CD4-positive, alpha-beta memory T cell (primary cell): ENCODE results near the gene TP63. TPM values are rescaled to one million over a fixed set of nuclear protein-coding genes. Genes with fewer than 3 reads are reported as not detected.

Experiments
- CTCF ChIA-PET: fragments of 350-600 bp; sonication (Branson Sonifier 250); formaldehyde crosslinking; loops from one replicate; lab custom pipeline; 2021; ENCODE audit warnings: inconsistent platforms; ENCODE audit not compliant: partially characterized antibody; lab: Charles Lee
- POLR2A ChIA-PET: fragments of 350-600 bp; sonication (Branson Sonifier 250); formaldehyde crosslinking; loops from one replicate; lab custom pipeline; 2021; ENCODE audit not compliant: partially characterized antibody; lab: Charles Lee
- DNase-seq, 5 donors: peaks; one replicate each; pipeline versions ENCODE4 v3.0.0 to v3.0.0-alpha.2; 2020 to 2022; ENCODE audit warnings: mixed read lengths in 1 of 5
- H3K27ac ChIP-seq: one replicate; pipeline ENCODE4 v1.7.0; 2013; ENCODE audit warnings: low read depth, low read length
- H3K27me3 ChIP-seq: 2 replicates; pipeline ENCODE4 v1.7.0; 2013; ENCODE audit warnings: mild to moderate bottlenecking, low read length, moderate library complexity; ENCODE audit not compliant: insufficient read depth
- H3K36me3 ChIP-seq: 2 replicates; pipeline ENCODE4 v1.7.0; 2013; ENCODE audit warnings: mild to moderate bottlenecking, low read length, moderate library complexity; ENCODE audit not compliant: insufficient read depth
- H3K4me1 ChIP-seq: 2 replicates; pipeline ENCODE4 v1.7.0; 2013; ENCODE audit warnings: mild to moderate bottlenecking, low read length, moderate library complexity; ENCODE audit not compliant: insufficient read depth
- H3K4me3 ChIP-seq, 2 donors: one replicate each; pipeline ENCODE4 v1.7.0; 2013; ENCODE audit warnings: low read length in 2 of 2, mild to moderate bottlenecking in 1 of 2
- H3K9me3 ChIP-seq, 2 donors: one replicate each; pipeline ENCODE4 v1.7.0; 2013; ENCODE audit warnings: low read length in 2 of 2, control low read depth in 1 of 2; ENCODE audit not compliant: control insufficient read depth in 1 of 2
- H3K27ac Mint-ChIP-seq, 7 donors: one replicate each; pipeline ENCODE4 v1.8.0; 2020 to 2021; ENCODE audit warnings: mixed read lengths in 7 of 7, mild to moderate bottlenecking in 6 of 7, inconsistent platforms in 3 of 7, moderate library complexity in 3 of 7
- H3K27me3 Mint-ChIP-seq, 2 donors: one replicate each; pipeline ENCODE4 v1.8.0; 2020 to 2021; ENCODE audit warnings: mixed read lengths in 2 of 2
- H3K36me3 Mint-ChIP-seq, 2 donors: one replicate each; pipeline ENCODE4 v1.8.0; 2020 to 2021; ENCODE audit warnings: mixed read lengths in 2 of 2, inconsistent platforms in 1 of 2, mild to moderate bottlenecking in 1 of 2
- H3K4me1 Mint-ChIP-seq, 4 donors: one replicate each; pipeline ENCODE4 v1.8.0; 2020 to 2021; ENCODE audit warnings: mixed read lengths in 4 of 4, mild to moderate bottlenecking in 1 of 4
- H3K4me3 Mint-ChIP-seq, 8 donors: one replicate each; pipeline ENCODE4 v1.8.0; 2020 to 2021; ENCODE audit warnings: mixed read lengths in 8 of 8, mild to moderate bottlenecking in 7 of 8, moderate library complexity in 6 of 8, inconsistent platforms in 3 of 8
- H3K9me3 Mint-ChIP-seq, 8 donors: one replicate each; pipeline ENCODE4 v1.8.0; 2020 to 2021; ENCODE audit warnings: mixed read lengths in 8 of 8, mild to moderate bottlenecking in 5 of 8, inconsistent platforms in 3 of 8, moderate library complexity in 1 of 8
- intact Hi-C: fragments of 100-400 bp; cut with micrococcal nuclease; formaldehyde crosslinking; loops from one replicate; pipeline ENCODE4 v1.15.1; 2023
- polyA plus RNA-seq, 2 donors: library from polyadenylated mRNA; unstranded; fragments of 300-500 nt; fragmentation: Illumina TruSeq; gene quantifications; one replicate each; pipeline ENCODE4 v1.2.3, GENCODE V29; 2021
- total RNA-seq, 2 experiments: library from RNA; stranded (reverse); gene quantifications; one replicate each; pipeline ENCODE4 v1.2.3, GENCODE V29; 2021

TP63 gene
- total and polyA plus RNA-seq, 4 experiments from 2014 or later: 0.25 to 0.64 (median 0.55) TPM; not detected in 1

GRCh38 chr3:189836795-189837194 is 205.6 kb downstream of the TP63 start:
- no peaks in the 10 kb centered on the region for H3K4me1 ChIP-seq
- Mint-ChIP-seq H3K4me3 (no peak overlapping the region), H3K27ac (no peak overlapping the region), H3K9me3 (no peaks in the 10 kb centered on the region), H3K36me3 (no peaks in the 10 kb centered on the region), H3K27me3 (peaks cover 2 to 4% of the 10 kb centered on the region in 2 donors), H3K4me1 (no peaks in the 10 kb centered on the region)
- H3K36me3 ChIP-seq: no peaks in the 10 kb centered on the region
- CTCF ChIA-PET: no interaction called here
- no peaks in the 10 kb centered on the region for H3K27me3 ChIP-seq
- no peak overlapping the region for H3K4me3 ChIP-seq
- no peak for DNase-seq
- intact Hi-C loops: no loop called here
- POLR2A ChIA-PET: no interaction called here
- H3K9me3 ChIP-seq: no peaks in the 10 kb centered on the region
- no peak overlapping the region for H3K27ac ChIP-seq

- no peaks in the 10 kb centered on the region for H3K27me3 ChIP-seq
- no peak for DNase-seq
- no peaks in the 10 kb centered on the region for H3K9me3 ChIP-seq
- no peaks in the 10 kb centered on the region for H3K4me1 Mint-ChIP-seq
- POLR2A ChIA-PET: no interaction called here
- peaks cover 2 to 4% of the 10 kb centered on the region in 2 donors for H3K27me3 Mint-ChIP-seq
- no peaks in the 10 kb centered on the region for H3K9me3 Mint-ChIP-seq
- no peak overlapping the region for H3K4me3 Mint-ChIP-seq
- CTCF ChIA-PET: no interaction called here
- H3K36me3 Mint-ChIP-seq: no peaks in the 10 kb centered on the region
- no peak overlapping the region for H3K27ac Mint-ChIP-seq
- H3K4me1 ChIP-seq: no peaks in the 10 kb centered on the region
- intact Hi-C loops: no loop called here
- no peak overlapping the region for H3K4me3 ChIP-seq
- no peak overlapping the region for H3K27ac ChIP-seq
- no peaks in the 10 kb centered on the region for H3K36me3 ChIP-seq
Measured at GRCh38 chr3:189838291-189838690, 207.1 kb downstream of the TP63 start.

GRCh38 chr3:189839576-189839975 is 208.4 kb downstream of the TP63 start:
- Histone ChIP-seq H3K36me3 (no peaks in the 10 kb centered on the region), H3K4me3 (no peak overlapping the region), H3K27ac (no peak overlapping the region), H3K4me1 (no peaks in the 10 kb centered on the region), H3K9me3 (no peaks in the 10 kb centered on the region), H3K27me3 (no peaks in the 10 kb centered on the region)
- no peaks in the 10 kb centered on the region for H3K4me1 Mint-ChIP-seq
- no peak overlapping the region for H3K4me3 Mint-ChIP-seq
- DNase-seq: no peak
- ChIA-PET CTCF (no interaction called here), POLR2A (no interaction called here)
- intact Hi-C loops: no loop called here
- H3K36me3 Mint-ChIP-seq: no peaks in the 10 kb centered on the region
- peaks cover 2 to 4% of the 10 kb centered on the region in 2 donors for H3K27me3 Mint-ChIP-seq
- no peaks in the 10 kb centered on the region for H3K9me3 Mint-ChIP-seq
- H3K27ac Mint-ChIP-seq: no peak overlapping the region

GRCh38 chr3:189841473-189842205 is 210.4 kb downstream of the TP63 start:
- no peak overlapping the region for H3K27ac Mint-ChIP-seq
- CTCF ChIA-PET: no interaction called here
- Histone ChIP-seq H3K27ac (no peak overlapping the region), H3K9me3 (no peaks in the 10 kb centered on the region), H3K36me3 (no peaks in the 10 kb centered on the region), H3K4me3 (no peak overlapping the region), H3K4me1 (no peaks in the 10 kb centered on the region), H3K27me3 (no peaks in the 10 kb centered on the region)
- peaks cover 2 to 3% of the 10 kb centered on the region in 2 donors for H3K27me3 Mint-ChIP-seq
- no peaks in the 10 kb centered on the region for H3K4me1 Mint-ChIP-seq
- POLR2A ChIA-PET: no interaction called here
- H3K36me3 Mint-ChIP-seq: no peaks in the 10 kb centered on the region
- no peak for DNase-seq
- no peak overlapping the region for H3K4me3 Mint-ChIP-seq
- intact Hi-C loops: no loop called here
- H3K9me3 Mint-ChIP-seq: no peaks in the 10 kb centered on the region

- Histone ChIP-seq H3K36me3 (no peaks in the 10 kb centered on the region), H3K9me3 (no peaks in the 10 kb centered on the region), H3K4me3 (no peak overlapping the region), H3K27me3 (no peaks in the 10 kb centered on the region), H3K4me1 (no peaks in the 10 kb centered on the region), H3K27ac (no peak overlapping the region)
- no peak overlapping the region for H3K27ac Mint-ChIP-seq
- intact Hi-C loops: no loop called here
- CTCF ChIA-PET: no interaction called here
- DNase-seq: no peak
- POLR2A ChIA-PET: no interaction called here
- no peaks in the 10 kb centered on the region for H3K4me1 Mint-ChIP-seq
- no peaks in the 10 kb centered on the region for H3K36me3 Mint-ChIP-seq
- H3K4me3 Mint-ChIP-seq: no peak overlapping the region
- H3K9me3 Mint-ChIP-seq: no peaks in the 10 kb centered on the region
- peaks cover 3 to 4% of the 10 kb centered on the region in 2 donors for H3K27me3 Mint-ChIP-seq
Measured at GRCh38 chr3:189842681-189843602, 211.8 kb downstream of the TP63 start.

- no peak for DNase-seq
- H3K36me3 ChIP-seq: no peaks in the 10 kb centered on the region
- H3K9me3 ChIP-seq: no peaks in the 10 kb centered on the region
- Mint-ChIP-seq H3K36me3 (no peaks in the 10 kb centered on the region), H3K27me3 (peaks cover 1 to 2% of the 10 kb centered on the region in 2 donors), H3K4me3 (no peak overlapping the region), H3K27ac (no peak overlapping the region), H3K4me1 (no peaks in the 10 kb centered on the region), H3K9me3 (no peaks in the 10 kb centered on the region)
- no peaks in the 10 kb centered on the region for H3K27me3 ChIP-seq
- intact Hi-C loops: no loop called here
- ChIA-PET POLR2A (no interaction called here), CTCF (no interaction called here)
- H3K4me1 ChIP-seq: no peaks in the 10 kb centered on the region
- H3K27ac ChIP-seq: no peak overlapping the region
- no peak overlapping the region for H3K4me3 ChIP-seq
Measured at GRCh38 chr3:189845069-189845468, 213.9 kb downstream of the TP63 start.

- Histone ChIP-seq H3K27ac (no peak overlapping the region), H3K9me3 (no peaks in the 10 kb centered on the region), H3K27me3 (no peaks in the 10 kb centered on the region), H3K36me3 (no peaks in the 10 kb centered on the region), H3K4me3 (no peak overlapping the region), H3K4me1 (no peaks in the 10 kb centered on the region)
- ChIA-PET CTCF (no interaction called here), POLR2A (no interaction called here)
- DNase-seq: no peak
- H3K4me3 Mint-ChIP-seq: no peak overlapping the region
- peaks cover 1 to 2% of the 10 kb centered on the region in 2 donors for H3K27me3 Mint-ChIP-seq
- H3K4me1 Mint-ChIP-seq: no peaks in the 10 kb centered on the region
- intact Hi-C loops: no loop called here
- H3K9me3 Mint-ChIP-seq: no peaks in the 10 kb centered on the region
- no peaks in the 10 kb centered on the region for H3K36me3 Mint-ChIP-seq
- H3K27ac Mint-ChIP-seq: no peak overlapping the region
Measured at GRCh38 chr3:189848395-189849040, 217.3 kb downstream of the TP63 start.
